ENCODE results near the gene MAPK9. TPM values are rescaled to one million over a fixed set of nuclear protein-coding genes. Genes with fewer than 3 reads are reported as not detected.

Gene MAPK9
- total RNA-seq, 1 donor from 2014 or later: 44.9 TPM

DNA sequence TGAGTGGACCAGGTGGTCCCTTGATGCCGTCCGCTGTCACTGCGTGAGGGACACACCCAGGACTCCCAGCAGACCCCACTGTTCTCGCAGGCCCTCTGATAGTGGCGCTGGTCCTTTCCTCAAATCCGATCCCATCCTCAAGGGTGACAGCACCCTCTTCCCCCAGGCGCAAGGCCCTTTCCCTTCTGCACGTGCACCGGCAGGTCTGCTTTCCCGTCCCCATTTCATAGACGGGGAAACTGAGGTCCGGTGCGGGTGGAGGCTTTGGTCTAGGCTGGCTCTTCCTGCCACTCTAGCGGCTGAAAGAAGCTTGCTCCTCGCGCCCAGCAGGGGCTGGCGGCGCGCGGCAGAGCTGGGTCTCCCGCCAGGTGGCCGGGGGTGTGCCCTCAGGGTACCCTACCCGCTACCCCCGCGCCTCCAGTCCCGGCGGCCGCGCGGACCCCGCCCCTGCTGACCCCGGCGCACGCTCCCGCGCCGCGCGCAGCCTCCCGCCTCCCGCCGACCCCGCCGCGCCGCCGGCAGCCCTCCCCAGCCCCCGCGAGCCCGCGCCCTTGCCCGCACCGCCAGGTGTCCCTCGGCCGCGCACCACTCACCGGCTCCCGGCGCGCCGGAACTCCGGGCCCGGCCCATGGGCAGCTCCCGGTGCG lies 83.3 kb downstream of the MAPK9 start:
- intact Hi-C loops (cut with micrococcal nuclease): loop anchor here (10.0 kb wide), 1 partner anchor 116 kb away; no protein-coding TSS in a partner anchor

DNA sequence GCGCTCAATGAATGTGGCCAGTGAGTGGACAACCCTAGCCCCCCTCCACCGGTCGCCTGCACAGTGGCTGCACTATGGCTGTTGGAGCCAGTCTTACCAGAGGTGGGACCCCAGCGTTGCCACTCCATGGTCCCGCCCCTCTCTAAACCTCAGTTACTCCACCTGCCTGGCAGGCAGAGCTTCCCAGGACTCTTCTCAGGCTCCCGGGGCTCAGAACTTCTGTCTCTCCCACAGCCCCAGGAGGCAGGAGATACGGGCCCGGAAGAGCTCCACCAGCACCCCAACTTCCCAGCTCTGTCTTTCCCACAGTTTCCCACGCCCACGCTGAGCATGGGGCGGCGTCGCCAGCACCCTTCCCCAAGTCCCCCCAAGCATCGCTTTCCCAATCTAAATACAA lies 83.8 kb downstream of the MAPK9 start:
- intact Hi-C loops (cut with micrococcal nuclease): loop anchor here (10.0 kb wide), 1 partner anchor 117 kb away; no protein-coding TSS in a partner anchor

DNA sequence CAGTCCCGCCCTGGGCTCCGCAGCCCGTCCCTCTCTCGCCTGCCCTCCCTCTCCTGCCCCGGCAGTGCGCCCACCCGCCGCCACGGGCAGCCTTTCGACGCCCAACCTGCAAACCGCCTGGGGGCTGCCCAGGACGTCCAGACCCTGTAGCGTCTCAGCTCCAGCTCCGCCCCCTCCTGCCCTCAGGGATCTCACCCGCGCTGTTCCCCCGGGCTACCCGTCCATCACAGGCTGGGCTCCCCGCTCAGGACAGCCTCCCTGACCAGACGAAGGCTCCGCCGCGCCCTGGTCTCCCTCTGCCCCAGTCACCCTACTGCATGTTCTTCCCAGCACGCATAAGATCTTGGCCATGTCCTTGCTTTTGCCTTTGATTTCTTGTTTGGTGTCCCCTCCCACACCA lies 84.3 kb downstream of the MAPK9 start:
- intact Hi-C loops (cut with micrococcal nuclease): loop anchor here (10.0 kb wide), 1 partner anchor 117 kb away; no protein-coding TSS in a partner anchor

DNA sequence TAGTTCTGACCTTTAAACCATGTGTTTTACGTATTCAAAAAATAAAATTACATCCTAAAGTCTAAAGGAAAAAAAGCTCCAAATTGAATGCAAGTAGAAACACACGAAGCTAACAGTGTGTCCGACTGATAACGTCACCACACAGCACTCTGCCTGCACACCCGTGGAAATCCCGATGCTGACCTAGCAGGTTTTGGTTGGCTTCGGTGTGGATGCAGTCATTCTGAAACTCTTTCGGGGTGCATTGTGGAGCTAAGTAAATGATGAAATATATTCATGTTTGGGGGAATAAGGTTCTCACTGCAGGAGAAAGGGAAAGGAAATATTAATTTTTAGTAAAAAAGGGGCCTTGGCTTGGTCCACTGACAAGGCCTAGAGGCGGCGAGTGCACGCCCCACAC lies 84.9 kb downstream of the MAPK9 start:
- intact Hi-C loops (cut with micrococcal nuclease): loop anchor here (10.0 kb wide), 1 partner anchor 118 kb away; no protein-coding TSS in a partner anchor

DNA sequence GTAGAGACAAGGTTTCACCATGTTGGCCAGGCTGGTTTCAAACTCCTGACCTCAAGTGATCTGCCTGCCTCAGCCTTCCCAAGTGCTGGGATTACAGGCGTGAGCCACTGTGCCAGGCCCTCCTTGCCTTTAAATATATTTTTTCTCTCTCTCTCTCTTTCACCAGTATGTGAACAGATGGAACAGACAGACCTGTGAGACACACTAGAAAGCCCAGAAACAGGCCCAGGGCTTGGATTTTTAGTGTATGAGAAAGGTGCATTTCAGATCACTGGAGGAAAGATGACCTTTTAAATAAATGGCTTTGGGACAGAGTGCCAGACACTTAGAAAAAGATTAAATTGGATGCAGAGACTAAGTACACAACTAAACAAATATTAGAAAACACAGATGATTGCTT lies 86.0 kb downstream of the MAPK9 start:
- intact Hi-C loops (cut with micrococcal nuclease): loop anchor here (10.0 kb wide), 1 partner anchor 119 kb away; no protein-coding TSS in a partner anchor

DNA sequence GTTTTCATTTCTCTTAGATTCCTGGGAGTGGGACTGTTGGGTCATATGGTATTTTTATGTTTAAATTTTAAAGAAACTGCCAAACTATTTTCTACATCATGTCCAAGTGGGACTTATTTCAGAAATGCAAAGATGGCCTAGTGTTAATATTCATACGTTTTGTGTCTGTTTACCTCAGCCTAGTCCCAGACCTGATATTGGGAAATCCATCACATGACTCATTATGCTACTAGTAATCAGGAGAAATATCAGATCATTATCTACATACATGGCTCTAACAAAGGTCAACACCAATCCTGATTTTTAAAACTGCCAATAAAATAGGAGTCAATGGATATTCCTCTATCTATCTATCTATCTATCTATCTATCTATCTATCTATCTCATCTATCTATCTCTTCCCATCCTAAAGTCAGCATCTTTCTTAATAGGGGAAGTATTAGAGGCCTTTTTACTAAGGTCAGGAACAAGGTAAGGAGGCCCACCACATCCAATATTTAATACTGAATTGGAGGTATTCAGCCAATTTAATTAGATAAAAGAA lies 87.5 kb downstream of the MAPK9 start:
- intact Hi-C loops (cut with micrococcal nuclease): loop anchor here (10.0 kb wide), 1 partner anchor 120 kb away; no protein-coding TSS in a partner anchor

DNA sequence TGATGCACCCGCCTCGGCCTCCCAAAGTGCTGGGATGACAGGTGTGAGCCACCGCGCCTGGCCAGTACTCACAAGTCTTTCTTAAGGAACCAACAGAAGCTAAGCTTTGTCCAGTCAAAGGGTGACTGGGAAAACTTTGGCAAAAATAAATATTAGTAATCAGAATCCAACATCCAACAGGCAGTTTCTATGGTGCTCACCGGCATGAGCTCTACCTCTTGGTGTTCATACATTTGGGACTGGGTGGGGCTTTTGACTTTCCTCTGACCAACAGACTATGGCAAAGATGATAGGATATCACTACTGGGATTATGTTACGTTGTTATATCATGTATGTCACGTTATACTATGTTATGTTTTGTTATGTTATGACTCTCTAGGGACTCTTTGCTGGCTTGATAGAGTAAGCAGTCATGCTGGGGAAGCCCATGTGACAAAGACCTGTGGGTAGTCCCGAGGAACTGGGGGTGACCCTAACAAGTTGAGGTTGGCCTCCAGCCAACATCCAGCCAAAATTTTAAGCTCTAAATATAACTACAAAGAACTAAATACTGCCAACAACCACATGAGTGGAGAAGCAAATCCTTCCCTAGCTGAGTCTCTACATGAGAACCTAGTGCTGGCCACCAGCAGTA lies 88.8 kb downstream of the MAPK9 start:
- intact Hi-C loops (cut with micrococcal nuclease): loop anchor here (10.0 kb wide), 1 partner anchor 122 kb away; no protein-coding TSS in a partner anchor

DNA sequence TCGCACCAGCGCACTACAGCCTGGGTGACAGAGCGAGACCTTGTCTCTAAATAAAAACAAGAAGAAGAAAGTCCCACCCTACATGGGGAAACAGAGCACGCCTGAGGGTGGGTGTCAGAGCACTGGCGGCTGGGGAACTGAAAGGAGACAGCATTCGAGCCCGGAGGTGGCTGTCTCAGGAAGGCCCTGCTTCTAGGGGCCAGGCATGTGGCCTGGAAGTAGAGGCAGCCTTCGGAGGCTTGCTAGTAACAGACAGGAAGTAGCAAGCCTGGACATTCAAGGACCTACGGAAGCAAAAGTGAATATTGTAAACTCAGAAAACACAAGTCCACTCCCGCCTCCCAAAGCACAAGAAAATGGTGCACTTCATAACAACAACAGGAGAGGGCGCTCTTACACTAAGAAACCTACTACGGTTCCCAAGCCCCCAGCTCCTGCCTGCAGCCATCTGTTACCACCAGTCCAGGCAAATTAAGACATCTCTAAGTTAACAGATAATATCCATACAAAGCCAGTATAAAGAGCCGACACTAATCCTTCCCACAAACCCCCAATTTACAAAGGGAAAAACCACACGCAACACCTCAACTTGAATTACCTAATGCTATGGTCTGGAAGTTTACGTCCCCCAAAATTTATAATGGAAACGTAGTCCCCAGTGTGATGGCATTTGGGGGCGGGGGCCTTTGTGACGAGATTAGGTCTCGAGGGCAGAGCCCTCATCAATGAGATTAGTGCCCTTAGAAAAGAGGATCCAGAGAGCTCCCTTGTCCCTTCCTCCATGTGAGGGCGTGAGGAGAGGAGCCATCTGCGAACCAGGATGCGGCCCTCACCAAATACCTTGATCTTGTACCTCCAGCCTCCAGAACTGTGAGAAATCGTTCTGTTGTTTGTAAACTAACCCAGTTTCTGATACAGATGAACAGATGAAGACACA lies 90.6 kb downstream of the MAPK9 start:
- intact Hi-C loops (cut with micrococcal nuclease): loop anchor here (10.0 kb wide), 1 partner anchor 123 kb away; no protein-coding TSS in a partner anchor

DNA sequence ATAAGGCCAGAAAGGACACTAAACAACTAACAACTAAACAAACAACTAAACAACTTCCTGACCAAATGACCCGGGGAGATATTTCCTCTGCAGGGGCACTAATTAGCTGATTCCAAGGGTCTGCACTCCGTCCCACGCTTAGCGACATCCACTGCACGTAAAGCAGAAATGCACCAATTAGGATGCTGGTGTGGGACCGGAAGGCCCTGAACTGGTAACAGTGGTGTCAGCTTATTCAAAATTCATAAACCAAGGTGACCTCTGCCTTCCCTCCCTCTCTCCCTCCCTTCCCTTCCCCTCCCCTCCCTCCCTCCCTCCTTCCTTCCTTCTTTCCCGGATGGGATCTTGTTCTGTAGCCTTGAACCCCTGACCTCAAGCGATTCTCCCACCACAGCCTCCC lies 92.5 kb downstream of the MAPK9 start:
- intact Hi-C loops (cut with micrococcal nuclease): no loop called here

DNA sequence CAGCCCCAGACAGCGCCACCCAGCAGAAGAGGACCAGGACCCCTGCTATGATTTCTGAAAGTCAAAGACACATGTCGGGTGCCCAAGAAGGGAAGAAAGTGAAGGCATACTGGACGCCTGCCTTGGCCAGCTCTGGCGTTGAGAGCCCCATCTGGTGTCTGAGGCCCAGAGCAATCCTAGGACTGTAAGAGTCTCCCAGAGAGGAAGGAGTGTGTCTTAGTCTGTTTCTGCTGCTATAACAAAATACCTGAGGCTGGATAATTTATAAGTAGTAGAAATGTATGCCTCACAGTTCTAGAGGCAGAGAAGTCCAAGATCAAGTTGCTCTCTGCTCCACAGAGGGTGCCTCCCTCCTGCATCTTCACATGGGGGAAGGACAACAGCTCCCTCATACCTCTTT lies 93.7 kb downstream of the MAPK9 start:
- intact Hi-C loops (cut with micrococcal nuclease): no loop called here

DNA sequence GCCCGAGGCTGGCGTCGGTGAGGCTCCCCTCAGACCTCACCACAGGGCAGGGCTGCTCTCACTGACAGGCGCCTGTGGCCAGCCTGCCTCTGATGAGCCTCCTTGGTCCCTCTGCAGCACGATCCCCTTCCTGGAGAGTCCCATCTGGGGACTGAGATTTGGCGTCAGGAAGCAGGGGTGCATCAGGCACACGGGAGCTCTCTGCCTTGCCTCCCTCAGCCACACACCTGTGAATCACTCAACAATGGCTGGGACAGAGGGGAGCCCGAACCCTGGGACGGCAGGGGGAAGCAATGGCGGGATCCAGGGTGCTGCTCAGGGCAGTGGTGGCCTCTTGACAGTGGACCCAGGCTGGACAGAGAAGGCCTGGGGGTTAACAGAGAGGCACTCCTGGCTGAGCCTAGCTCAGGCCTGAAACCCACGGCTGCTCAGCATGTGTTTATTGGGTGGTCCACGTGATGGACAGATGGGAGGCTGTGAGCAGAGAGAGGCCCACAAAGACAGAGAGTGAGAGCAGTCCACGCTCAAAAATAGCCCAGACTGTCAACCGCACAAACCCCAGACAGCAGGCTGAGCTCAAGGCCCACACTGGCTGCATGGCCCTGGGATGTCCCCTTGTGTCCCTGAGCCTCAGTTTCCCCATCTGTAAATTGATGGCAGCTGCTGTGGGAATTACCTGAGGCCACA lies 94.7 kb downstream of the MAPK9 start:
- intact Hi-C loops (cut with micrococcal nuclease): no loop called here

DNA sequence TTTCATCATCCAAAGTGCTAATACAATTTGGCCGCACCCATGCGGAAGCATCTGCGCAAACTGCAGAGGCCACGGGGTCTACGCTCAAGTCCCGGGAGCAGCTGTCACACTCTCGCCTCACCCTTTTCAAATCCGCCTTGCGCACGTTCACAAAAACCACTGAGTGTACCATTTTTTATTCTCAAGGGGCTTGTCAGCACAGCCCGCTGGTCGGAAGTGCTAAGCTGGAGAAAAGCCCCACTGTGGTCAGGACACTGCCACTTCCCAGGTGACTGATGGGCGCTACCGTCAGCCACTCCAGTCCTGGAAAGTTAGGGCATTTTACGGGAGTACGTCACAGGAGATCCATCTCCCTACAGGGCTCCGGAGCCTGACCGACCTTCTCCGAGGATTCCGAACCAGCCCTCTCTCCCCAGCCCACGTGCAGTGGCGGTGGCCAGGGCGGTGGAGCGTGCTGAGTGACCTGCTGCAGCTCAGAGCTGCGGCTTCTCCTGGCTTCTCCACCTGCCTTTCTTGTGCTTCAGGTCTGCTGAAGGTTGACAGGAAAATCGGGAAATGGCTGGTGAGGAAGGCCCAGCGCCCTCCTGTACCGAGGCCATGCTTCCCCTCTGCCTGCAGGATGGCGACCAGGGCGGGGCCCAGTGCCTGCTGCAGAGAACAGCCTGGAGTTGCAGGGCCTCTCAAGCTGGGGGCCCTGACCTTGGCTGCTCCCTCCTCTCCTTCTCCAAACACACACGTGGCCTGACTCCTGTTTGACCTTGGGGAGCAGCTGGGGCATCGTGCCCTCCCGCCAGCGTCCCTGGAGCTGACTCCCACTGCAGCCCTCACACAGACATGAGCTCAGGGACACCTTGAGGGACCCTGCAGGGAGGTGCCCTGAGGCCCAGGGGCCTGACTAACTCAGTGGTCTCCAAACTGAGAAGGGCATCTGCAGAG lies 97.2 kb downstream of the MAPK9 start:
- intact Hi-C loops (cut with micrococcal nuclease): no loop called here

DNA sequence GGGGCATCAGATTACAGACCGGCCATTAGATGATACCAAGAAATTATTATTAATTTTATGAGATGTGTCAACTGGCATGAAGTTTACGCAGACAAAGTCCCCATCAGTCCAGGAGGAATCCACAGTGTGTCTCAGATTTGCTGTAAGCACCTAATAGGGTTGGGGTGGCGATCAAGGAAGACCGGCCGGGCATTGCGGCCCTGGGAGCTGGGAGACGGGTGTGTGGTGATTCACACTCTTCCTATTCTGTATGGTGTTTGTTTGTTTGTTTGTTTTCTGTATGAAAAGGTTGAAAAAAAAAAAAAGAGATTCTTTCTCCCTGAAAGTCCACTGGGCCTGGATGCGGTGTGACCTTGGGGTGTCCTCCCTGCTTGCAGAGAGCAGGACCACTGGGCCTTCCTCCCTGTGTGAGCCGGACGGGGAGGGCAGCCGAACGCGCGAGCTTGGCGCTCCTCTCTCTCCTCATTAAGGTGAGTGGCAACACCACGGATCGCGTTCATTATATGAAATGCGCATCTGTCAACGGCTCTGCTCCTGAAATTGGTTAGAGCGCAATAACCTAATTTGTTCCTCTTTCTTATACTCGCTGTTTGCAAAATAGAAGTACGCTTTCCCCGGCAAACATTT lies 98.0 kb downstream of the MAPK9 start:
- intact Hi-C loops (cut with micrococcal nuclease): no loop called here

DNA sequence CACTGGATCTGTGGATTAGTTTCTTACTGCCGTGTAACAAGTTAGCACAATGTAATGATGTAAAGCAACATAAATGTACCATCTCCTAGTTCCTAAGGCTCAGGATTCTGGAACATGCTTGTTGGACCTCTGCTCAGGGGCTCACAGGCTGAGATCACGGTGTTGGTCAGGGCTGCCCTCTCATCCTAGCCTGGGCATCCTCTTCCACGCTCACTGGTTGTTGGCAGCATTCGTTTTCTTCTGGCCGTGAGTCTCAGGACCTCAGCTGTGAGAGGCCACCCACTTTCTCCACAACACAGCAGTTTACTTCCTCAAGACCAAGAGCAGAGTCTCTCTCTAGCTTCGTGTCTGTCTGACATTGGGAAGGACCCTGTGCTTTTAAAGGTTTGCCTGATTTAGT lies 100.2 kb downstream of the MAPK9 start:
- intact Hi-C loops (cut with micrococcal nuclease): no loop called here

DNA sequence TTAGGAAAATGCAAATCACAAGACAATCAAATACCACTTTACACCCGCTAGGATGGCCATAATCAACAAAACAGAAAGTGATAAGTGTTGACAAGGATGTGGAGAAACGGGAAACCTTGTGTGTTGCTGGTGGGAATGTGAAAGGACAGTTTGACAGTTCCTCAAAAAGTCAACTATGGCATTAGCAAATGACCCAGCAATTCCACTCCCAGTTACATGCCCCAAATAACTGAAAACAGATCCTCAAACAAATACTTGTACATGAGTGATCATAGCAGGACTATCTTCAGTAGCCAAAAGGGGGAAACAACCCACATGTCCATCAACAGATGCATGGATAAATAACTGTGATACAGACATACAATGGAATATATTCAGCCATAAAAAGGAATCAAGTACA lies 104.1 kb downstream of the MAPK9 start:
- intact Hi-C loops (cut with micrococcal nuclease): no loop called here

Data from T-helper 2 cell treated with Interferon-gamma antibody and Interleukin-4, amounts not matched to agents 100 ng/mL and 5 ng/mL, for 36 hours (primary cell).